RPMI7951 (cell line): ENCODE measurements around the gene CRAMP1. TPM values are rescaled to one million over a fixed set of nuclear protein-coding genes. Genes with fewer than 3 reads are reported as not detected.

Experiments used
- DNase-seq: peaks from one replicate; pipeline ENCODE4 v3.0.0-alpha.2; 2012; ENCODE audit warnings: low read depth
- total RNA-seq: library from RNA; depleted of rRNA; stranded (reverse); fragments of >200 nt; shearing (Covaris generic); gene quantifications from 2 replicates; pipeline ENCODE4 v1.2.3, GENCODE V29; 2014

The CRAMP1 gene
- total RNA-seq, 1 experiment from 2014 or later: 3.2 TPM

- DNase-seq: no peak
Measured at GRCh38 chr16:1655269-1655807, 43.2 kb downstream of the CRAMP1 start.

- no peak for DNase-seq
Measured at GRCh38 chr16:1655909-1656807, 44.0 kb downstream of the CRAMP1 start.

GRCh38 chr16:1656808-1657617, 44.9 kb downstream of the CRAMP1 start:
- no peak for DNase-seq

- no peak for DNase-seq
Measured at GRCh38 chr16:1657841-1658240, 45.7 kb downstream of the CRAMP1 start.

GRCh38 chr16:1659031-1659430, 46.9 kb downstream of the CRAMP1 start:
- no peak for DNase-seq

- DNase-seq: no peak
Measured at GRCh38 chr16:1661826-1662225, 49.7 kb downstream of the CRAMP1 start.

GRCh38 chr16:1662543-1662942, 50.4 kb downstream of the CRAMP1 start:
- DNase-seq: no peak

- no peak for DNase-seq
Measured at GRCh38 chr16:1665829-1666228, 53.7 kb downstream of the CRAMP1 start.

- DNase-seq: no peak
Measured at GRCh38 chr16:1666316-1666715, 54.2 kb downstream of the CRAMP1 start.

- no peak for DNase-seq
Measured at GRCh38 chr16:1667271-1667670, 55.1 kb downstream of the CRAMP1 start.

GRCh38 chr16:1667916-1668315, 55.8 kb downstream of the CRAMP1 start:
- DNase-seq: no peak

GRCh38 chr16:1668612-1669319, 56.6 kb downstream of the CRAMP1 start:
- no peak for DNase-seq

- no peak for DNase-seq
Measured at GRCh38 chr16:1669698-1670097, 57.5 kb downstream of the CRAMP1 start.

- DNase-seq: no peak
Measured at GRCh38 chr16:1670371-1670770, 58.2 kb downstream of the CRAMP1 start.

- no peak for DNase-seq
Measured at GRCh38 chr16:1670866-1671265, 58.7 kb downstream of the CRAMP1 start.

- no peak for DNase-seq
Measured at GRCh38 chr16:1673424-1674151, 61.4 kb downstream of the CRAMP1 start.

GRCh38 chr16:1674306-1674705, 62.1 kb downstream of the CRAMP1 start:
- no peak for DNase-seq

GRCh38 chr16:1674751-1675664, 62.8 kb downstream of the CRAMP1 start:
- DNase-seq: peak; percentile 90

- DNase-seq: no peak
Measured at GRCh38 chr16:1676661-1677060, 64.5 kb downstream of the CRAMP1 start.

GRCh38 chr16:1677339-1677738, 65.2 kb downstream of the CRAMP1 start:
- no peak for DNase-seq
